ENCODE measurements around the gene RBBP8NL. TPM values are rescaled to one million over a fixed set of nuclear protein-coding genes. Genes with fewer than 3 reads are reported as not detected.

The RBBP8NL gene
- total and polyA plus RNA-seq, 2 donors (not counting 1 experiment from before 2014, with no cell fraction given), result not detected

- Histone ChIP-seq H3K4me2 (ENCODE audit: extremely low read depth, insufficient read depth, low read length) (no peak overlapping the region), H3K4me3 (replicated peaks in 1 of 4; ENCODE audit: control extremely low read depth in 1 of 4, insufficient read depth in 1 of 4, low read depth in 3 of 4, low read length in 4 of 4) (no peak overlapping the region), H2AFZ (ENCODE audit: low read length) (no peak overlapping the region), H3K9ac (ENCODE audit: insufficient read depth, low read length) (no peak overlapping the region), H3K27ac (ENCODE audit: insufficient read depth, low read length) (no peak overlapping the region), H3K4me1 (ENCODE audit: control insufficient read depth, extremely low read depth, insufficient read depth, low read length) (peaks cover 7% of the 10 kb centered on the region), H3K79me2 (ENCODE audit: control insufficient read depth, insufficient read depth, low read length) (peaks cover 2% of the 10 kb centered on the region), H4K20me1 (ENCODE audit: control insufficient read depth, extremely low read depth, insufficient read depth, low read length) (no peaks in the 10 kb centered on the region), H3K36me3 (ENCODE audit: control insufficient read depth, insufficient read depth, low read length) (no peaks in the 10 kb centered on the region), H3K27me3 (ENCODE audit: control insufficient read depth, insufficient read depth, low read length) (no peaks in the 10 kb centered on the region), H3K9me3 (ENCODE audit: control insufficient read depth, insufficient read depth, low read depth, low read length) (no peaks in the 10 kb centered on the region)
- DNase-seq (ENCODE audit: low read depth in 2 of 2), result no peak
- TF ChIP-seq, protein P1, sequence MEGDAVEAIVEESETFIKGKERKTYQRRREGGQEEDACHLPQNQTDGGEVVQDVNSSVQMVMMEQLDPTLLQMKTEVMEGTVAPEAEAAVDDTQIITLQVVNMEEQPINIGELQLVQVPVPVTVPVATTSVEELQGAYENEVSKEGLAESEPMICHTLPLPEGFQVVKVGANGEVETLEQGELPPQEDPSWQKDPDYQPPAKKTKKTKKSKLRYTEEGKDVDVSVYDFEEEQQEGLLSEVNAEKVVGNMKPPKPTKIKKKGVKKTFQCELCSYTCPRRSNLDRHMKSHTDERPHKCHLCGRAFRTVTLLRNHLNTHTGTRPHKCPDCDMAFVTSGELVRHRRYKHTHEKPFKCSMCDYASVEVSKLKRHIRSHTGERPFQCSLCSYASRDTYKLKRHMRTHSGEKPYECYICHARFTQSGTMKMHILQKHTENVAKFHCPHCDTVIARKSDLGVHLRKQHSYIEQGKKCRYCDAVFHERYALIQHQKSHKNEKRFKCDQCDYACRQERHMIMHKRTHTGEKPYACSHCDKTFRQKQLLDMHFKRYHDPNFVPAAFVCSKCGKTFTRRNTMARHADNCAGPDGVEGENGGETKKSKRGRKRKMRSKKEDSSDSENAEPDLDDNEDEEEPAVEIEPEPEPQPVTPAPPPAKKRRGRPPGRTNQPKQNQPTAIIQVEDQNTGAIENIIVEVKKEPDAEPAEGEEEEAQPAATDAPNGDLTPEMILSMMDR (conservative IDR thresholded peaks at IDR 0.05 in 1 of 2, IDR thresholded peaks at IDR 0.05 in 1 of 2; ENCODE audit: low read depth in 1 of 2, low read length in 2 of 2), result no peak
- TF ChIP-seq EZH2 (IDR thresholded peaks at IDR 0.05; ENCODE audit: low read length, missing control alignments), result no peak
Observed at GRCh38 chr20:62410746-62411478, 16.4 kb downstream of the RBBP8NL start.

- no peak overlapping the region for H3K27ac ChIP-seq (ENCODE audit: insufficient read depth, low read length)
- no peak overlapping the region for H3K4me3 ChIP-seq (replicated peaks in 1 of 4; ENCODE audit: control extremely low read depth in 1 of 4, insufficient read depth in 1 of 4, low read depth in 3 of 4, low read length in 4 of 4)
- no peak overlapping the region for H2AFZ ChIP-seq (ENCODE audit: low read length)
- peaks cover 11% of the 10 kb centered on the region for H3K4me1 ChIP-seq (ENCODE audit: control insufficient read depth, extremely low read depth, insufficient read depth, low read length)
- TF ChIP-seq, protein P1 (conservative IDR thresholded peaks at IDR 0.05 in 1 of 2, IDR thresholded peaks at IDR 0.05 in 1 of 2; ENCODE audit: low read depth in 1 of 2, low read length in 2 of 2), result peak; percentile 34 to 42
- no peak for TF ChIP-seq EZH2 (IDR thresholded peaks at IDR 0.05; ENCODE audit: low read length, missing control alignments)
- no peak overlapping the region for H3K4me2 ChIP-seq (ENCODE audit: extremely low read depth, insufficient read depth, low read length)
- H3K9ac ChIP-seq (ENCODE audit: insufficient read depth, low read length), result no peak overlapping the region
- H4K20me1 ChIP-seq (ENCODE audit: control insufficient read depth, extremely low read depth, insufficient read depth, low read length), result no peaks in the 10 kb centered on the region
- peaks cover 2% of the 10 kb centered on the region for H3K79me2 ChIP-seq (ENCODE audit: control insufficient read depth, insufficient read depth, low read length)
- no peaks in the 10 kb centered on the region for H3K36me3 ChIP-seq (ENCODE audit: control insufficient read depth, insufficient read depth, low read length)
- no peaks in the 10 kb centered on the region for H3K27me3 ChIP-seq (ENCODE audit: control insufficient read depth, insufficient read depth, low read length)
- peak; percentile 9 to 16 for DNase-seq (ENCODE audit: low read depth in 2 of 2)
- no peaks in the 10 kb centered on the region for H3K9me3 ChIP-seq (ENCODE audit: control insufficient read depth, insufficient read depth, low read depth, low read length)
Observed at GRCh38 chr20:62409931-62410745, 17.2 kb downstream of the RBBP8NL start.

DNA sequence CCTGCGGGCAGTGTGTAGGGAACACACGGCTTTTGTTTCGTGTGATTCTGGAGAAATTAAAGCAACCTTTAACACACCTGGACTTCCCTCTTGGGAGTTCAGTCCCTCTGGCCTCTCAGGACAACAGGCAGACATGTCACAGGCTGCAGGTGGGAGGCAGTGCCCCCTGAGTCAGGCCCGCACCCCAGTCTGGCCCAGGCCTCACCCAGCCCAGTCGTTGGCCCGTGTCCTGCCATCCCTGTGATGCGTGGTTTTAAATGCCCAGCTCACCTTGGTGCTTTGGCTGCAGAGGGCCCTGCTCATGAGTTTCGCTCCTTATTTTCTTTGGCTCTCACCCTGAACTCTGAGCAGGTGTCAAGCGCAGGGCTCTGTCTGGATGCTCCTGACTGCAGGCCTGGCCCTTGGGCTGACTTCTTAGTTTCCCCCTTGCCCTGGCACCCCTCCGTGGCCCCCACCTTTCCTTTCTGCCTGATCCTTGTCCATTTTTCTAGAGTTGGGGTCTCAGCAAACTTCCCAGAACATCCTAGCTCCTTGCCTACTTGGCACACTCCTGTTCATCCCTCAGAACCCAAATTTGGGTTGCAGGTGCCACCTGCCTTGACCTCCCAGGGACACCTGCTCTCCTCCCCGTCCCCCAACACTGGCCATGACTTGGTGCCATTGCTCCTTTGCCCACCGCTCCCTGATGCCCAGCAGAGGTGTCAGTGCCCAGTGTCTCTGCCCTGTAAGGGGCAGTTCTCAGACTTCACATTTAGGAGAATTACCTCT, 18.1 kb downstream of the RBBP8NL start:
- Histone ChIP-seq H3K4me1 (ENCODE audit: control insufficient read depth, extremely low read depth, insufficient read depth, low read length) (peaks cover 11% of the 10 kb centered on the region), H2AFZ (ENCODE audit: low read length) (no peak overlapping the region), H3K27ac (ENCODE audit: insufficient read depth, low read length) (no peak overlapping the region), H4K20me1 (ENCODE audit: control insufficient read depth, extremely low read depth, insufficient read depth, low read length) (no peaks in the 10 kb centered on the region), H3K9ac (ENCODE audit: insufficient read depth, low read length) (no peak overlapping the region), H3K4me2 (ENCODE audit: extremely low read depth, insufficient read depth, low read length) (no peak overlapping the region), H3K9me3 (ENCODE audit: control insufficient read depth, insufficient read depth, low read depth, low read length) (no peaks in the 10 kb centered on the region), H3K4me3 (replicated peaks in 1 of 4; ENCODE audit: control extremely low read depth in 1 of 4, insufficient read depth in 1 of 4, low read depth in 3 of 4, low read length in 4 of 4) (no peak overlapping the region), H3K79me2 (ENCODE audit: control insufficient read depth, insufficient read depth, low read length) (peaks cover 2% of the 10 kb centered on the region), H3K27me3 (ENCODE audit: control insufficient read depth, insufficient read depth, low read length) (no peaks in the 10 kb centered on the region), H3K36me3 (ENCODE audit: control insufficient read depth, insufficient read depth, low read length) (no peaks in the 10 kb centered on the region)
- TF ChIP-seq EZH2 (IDR thresholded peaks at IDR 0.05; ENCODE audit: low read length, missing control alignments), result no peak
- TF ChIP-seq, protein P1 (conservative IDR thresholded peaks at IDR 0.05 in 1 of 2, IDR thresholded peaks at IDR 0.05 in 1 of 2; ENCODE audit: low read depth in 1 of 2, low read length in 2 of 2), result no peak
- DNase-seq (ENCODE audit: low read depth in 2 of 2), result no peak

Measured in fibroblast of lung (primary cell).